ENCODE measurements around the gene KLHL6.

- TF ChIP-seq POLR2A (IDR thresholded peaks at IDR 0.05; ENCODE audit: low read length), result no peak
- TF ChIP-seq GATA1 (IDR thresholded peaks at IDR 0.05; ENCODE audit: low read depth, low read length), result no peak
Measured at GRCh38 chr3:183466575-183466974, 88.9 kb downstream of the KLHL6 start.

All from erythroblast (primary cell).